IPS-NIHi7 (cell line): ENCODE measurements around the gene SLC6A3.
"Not testable (repeated sequence)": the region's sequence is repeated elsewhere in the genome, so short reads cannot be mapped to it uniquely, and the experiment has no call there.

Source experiments
- DNase-seq: peaks from one replicate; pipeline ENCODE4 v3.0.0; 2012; ENCODE audit warnings: mixed read lengths; ENCODE audit errors: extremely low spot score

The SLC6A3 gene

GRCh38 chr5:1478271-1479035, 33.2 kb upstream of the SLC6A3 start:
- no peak for DNase-seq

- no peak for DNase-seq
Observed at GRCh38 chr5:1477341-1477740, 32.1 kb upstream of the SLC6A3 start.

- DNase-seq = no peak
Observed at GRCh38 chr5:1476967-1477310, 31.7 kb upstream of the SLC6A3 start.

GRCh38 chr5:1476181-1476966, 31.1 kb upstream of the SLC6A3 start:
- DNase-seq = no peak

DNA sequence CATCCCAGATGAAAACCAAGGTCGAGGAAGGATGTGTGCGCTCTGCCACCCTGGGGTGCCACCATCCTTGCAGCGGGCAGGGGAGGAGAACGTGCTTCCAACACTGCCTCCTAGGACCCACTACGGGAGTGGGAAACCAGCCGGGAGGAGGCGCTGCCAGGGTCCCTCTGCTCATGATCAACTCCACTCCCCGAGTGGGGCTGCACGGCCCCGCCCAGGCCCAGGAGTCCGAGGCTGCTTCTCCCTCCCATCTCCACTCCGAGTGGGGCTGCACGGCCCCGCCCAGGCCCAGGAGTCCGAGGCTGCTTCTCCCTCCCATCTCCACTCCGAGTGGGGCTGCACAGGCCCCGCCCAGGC, 30.3 kb upstream of the SLC6A3 start:
- DNase-seq = not testable (repeated sequence)

DNA sequence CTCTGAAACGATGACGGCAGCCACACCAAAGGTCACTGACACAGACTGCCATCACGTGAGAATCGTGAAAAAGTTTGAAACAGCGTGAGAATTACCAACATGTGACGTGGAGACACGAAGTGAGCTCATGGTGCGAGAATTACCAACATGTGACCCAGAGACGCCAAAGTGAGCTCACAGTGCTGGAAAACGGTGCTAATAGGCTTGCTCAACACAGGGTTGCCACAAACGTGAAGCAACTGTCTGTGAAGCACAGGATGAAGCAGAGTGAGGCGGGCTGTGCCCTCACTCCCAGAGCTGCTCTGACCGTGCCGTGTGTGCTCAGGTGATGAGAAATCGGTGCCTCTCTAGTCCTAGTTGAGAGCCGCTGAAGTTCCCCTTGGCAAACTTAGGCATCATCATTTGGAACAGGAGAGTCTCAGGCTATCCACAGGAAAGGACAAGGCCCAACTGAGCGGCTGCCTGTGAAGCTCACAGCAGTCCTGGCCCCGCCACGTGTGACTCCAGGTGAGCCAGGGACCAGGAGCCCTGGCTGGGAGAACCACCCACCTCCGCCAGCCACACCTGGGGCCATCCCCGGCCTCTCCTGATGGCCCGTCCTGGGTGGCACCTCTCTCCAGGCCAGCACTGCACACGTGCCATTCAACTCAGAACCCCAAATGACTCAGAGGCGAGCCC, 29.8 kb upstream of the SLC6A3 start:
- DNase-seq = no peak

GRCh38 chr5:1474183-1474839, 29.1 kb upstream of the SLC6A3 start:
- no peak for DNase-seq

GRCh38 chr5:1473746-1474145, 28.5 kb upstream of the SLC6A3 start:
- no peak for DNase-seq

- DNase-seq = no peak
Observed at GRCh38 chr5:1472964-1473628, 27.9 kb upstream of the SLC6A3 start.

- DNase-seq = no peak
Observed at GRCh38 chr5:1471997-1472963, 27.0 kb upstream of the SLC6A3 start.

DNA sequence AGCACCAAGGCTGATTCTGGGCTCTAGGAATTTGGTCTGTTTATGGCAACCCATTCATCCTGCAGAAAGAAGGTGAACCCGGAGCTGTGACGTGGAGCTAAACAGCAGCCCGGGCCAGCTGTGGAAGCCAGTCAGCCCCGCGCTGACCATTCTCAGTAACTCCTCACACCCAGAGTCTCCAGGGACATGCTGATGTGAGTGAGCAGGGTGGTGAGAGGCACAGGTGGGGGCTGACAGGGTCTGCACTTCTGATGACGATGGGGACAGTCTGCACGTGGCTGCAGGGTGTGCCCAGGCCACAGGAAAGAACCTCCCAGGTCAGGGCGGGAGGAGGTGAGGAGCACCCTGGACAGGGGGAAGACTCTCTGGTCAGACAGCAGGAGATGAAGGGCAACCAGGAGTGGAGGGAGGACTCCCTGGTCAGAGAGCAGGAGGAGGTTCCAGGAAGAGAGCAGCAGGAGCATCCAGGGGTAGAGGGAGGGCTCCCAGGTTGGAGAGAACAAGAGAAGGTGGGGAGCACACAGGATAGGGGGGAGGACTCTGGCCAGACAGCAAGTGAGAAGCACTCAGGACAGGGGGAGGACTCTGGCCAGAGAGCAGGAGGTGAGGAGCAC, 26.1 kb upstream of the SLC6A3 start:
- no peak for DNase-seq

DNA sequence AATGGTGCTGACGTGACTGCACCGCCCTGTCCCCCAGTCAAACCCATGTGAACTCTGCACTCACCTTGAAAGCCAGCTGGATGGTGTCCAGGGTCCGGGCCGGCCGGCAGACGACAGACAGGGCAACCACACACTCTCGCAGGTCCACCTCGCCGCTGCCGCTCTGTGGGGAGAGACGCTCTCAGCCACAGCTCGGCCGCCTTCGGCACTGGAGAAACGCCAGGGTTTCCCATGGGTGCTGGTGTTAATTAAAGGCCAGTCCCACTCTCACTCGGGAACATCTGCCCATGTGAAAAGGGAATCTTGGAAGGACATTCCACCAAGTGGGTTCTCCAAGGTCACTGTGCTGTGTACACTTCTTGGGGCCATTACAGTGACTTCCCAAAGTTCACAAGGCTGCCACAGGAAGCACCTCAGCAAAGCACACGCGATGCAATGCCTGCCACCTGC, 25.5 kb upstream of the SLC6A3 start:
- no peak for DNase-seq

GRCh38 chr5:1468629-1469527, 23.6 kb upstream of the SLC6A3 start:
- no peak for DNase-seq

GRCh38 chr5:1468247-1468612, 23.0 kb upstream of the SLC6A3 start:
- peak; percentile 86 for DNase-seq

GRCh38 chr5:1467341-1468246, 22.4 kb upstream of the SLC6A3 start:
- DNase-seq = no peak

GRCh38 chr5:1466631-1467265, 21.5 kb upstream of the SLC6A3 start:
- no peak for DNase-seq

GRCh38 chr5:1465966-1466471, 20.8 kb upstream of the SLC6A3 start:
- DNase-seq = no peak
